HG02623 (cell line): ENCODE data around the gene CAVIN1.
"Not testable (repeated sequence)": the region's sequence is repeated elsewhere in the genome, so short reads cannot be mapped to it uniquely, and the experiment has no call there.

Experiments
- ATAC-seq: cut with Tn5 transposase; IDR thresholded peaks from one replicate; pipeline ENCODE4 v1.9.1; 2021; ENCODE audit warnings: moderate library complexity; ENCODE audit not compliant: unreplicated experiment

Gene CAVIN1, protein sequence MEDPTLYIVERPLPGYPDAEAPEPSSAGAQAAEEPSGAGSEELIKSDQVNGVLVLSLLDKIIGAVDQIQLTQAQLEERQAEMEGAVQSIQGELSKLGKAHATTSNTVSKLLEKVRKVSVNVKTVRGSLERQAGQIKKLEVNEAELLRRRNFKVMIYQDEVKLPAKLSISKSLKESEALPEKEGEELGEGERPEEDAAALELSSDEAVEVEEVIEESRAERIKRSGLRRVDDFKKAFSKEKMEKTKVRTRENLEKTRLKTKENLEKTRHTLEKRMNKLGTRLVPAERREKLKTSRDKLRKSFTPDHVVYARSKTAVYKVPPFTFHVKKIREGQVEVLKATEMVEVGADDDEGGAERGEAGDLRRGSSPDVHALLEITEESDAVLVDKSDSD

DNA sequence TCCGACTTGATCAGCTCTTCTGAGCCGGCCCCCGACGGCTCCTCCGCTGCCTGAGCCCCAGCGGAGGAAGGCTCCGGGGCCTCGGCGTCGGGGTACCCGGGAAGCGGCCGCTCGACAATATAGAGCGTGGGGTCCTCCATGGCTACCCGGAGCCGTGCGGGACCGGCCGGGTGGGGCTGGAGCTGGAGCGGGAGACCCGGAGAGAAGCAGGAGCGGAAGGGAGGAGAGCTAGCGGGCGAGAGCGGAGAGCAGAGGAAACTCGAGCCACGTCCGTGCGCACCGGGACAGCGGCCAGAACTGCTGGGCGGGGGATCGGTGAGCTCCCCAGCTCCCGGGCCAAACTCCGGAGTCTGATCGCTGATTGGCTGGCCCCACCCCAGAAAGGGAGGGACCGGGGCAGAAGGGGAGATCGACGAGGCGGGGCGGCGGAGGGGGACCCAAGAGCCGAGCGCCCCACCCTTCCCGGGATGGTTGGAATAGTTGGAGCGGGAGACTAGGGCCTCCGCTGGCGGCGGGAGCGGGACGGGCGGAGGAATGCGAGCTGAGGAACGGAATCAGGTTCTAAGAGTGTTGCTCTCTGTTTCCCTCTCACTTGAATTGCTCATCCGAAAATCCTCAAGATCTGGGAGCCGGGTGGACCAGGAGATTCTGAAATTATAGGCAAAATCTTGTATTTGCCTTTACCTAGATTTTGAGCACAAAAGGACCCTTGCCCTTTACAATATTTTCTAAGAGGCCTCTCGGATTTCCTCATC, at the start of gene CAVIN1:
CAVIN1 (minus strand) TSS at position 299 of the 755 bp plus-strand sequence; CDS start at position 140, 159 bp downstream.
- ATAC-seq, result no peak

DNA sequence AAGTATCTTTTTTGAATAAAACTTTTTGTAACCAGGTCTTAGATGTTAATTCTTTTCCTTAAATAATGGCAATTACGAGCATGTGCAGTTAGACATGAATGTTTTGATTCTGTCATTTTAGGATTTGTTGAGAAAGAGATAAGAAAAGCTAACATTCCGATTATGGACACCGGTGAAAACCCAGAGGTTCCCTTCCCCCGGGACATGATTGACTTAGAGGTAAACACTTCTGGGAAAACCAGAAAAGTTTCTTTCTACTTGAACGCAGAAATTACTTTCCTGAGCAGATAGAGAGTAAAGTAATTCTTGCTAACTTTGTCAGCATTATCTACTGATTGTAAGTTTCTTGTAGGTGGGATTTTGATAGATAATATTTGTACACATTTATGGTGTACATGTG, 44.8 kb upstream of the CAVIN1 start:
- ATAC-seq, result no peak

DNA sequence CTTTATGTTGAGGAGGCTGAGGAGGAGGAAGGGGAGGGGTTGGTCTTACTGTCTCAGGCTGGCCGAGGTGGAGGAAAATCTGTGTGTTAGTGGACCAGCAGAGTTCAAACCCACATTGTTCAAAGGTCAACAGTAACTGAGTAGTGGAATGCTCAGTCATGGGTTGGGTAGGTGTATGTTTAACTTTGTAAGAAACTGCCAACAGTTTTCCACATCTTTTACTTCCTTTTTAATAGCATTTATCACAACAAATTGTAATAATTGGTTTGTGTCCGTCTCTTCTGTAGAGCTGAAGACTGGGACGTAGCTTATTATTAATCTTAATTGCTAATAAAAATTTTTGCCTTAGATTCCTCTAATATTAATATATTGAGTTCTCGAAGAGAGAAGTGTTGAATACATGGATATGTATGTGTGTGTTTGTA, 40.9 kb upstream of the CAVIN1 start:
- ATAC-seq, result no peak

DNA sequence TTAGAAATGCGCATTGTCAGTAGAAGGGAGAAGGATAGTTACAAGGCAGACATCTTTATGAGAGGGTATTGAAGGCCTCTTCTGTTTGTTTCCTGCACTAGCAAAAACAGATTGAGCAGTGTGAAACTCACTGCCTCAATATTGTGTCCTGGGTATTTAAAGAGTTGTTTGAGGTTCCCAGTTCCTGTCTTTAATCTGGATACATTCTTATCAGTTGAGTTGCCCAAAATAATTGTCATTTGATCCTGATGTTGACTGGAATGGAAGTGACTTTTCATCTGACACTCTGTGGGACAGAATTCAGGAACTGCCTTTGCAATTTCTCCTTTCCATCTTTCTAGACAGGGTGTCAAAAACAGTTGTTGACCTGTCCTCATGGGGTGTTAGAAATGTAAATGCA, 37.3 kb upstream of the CAVIN1 start:
- no peak for ATAC-seq

DNA sequence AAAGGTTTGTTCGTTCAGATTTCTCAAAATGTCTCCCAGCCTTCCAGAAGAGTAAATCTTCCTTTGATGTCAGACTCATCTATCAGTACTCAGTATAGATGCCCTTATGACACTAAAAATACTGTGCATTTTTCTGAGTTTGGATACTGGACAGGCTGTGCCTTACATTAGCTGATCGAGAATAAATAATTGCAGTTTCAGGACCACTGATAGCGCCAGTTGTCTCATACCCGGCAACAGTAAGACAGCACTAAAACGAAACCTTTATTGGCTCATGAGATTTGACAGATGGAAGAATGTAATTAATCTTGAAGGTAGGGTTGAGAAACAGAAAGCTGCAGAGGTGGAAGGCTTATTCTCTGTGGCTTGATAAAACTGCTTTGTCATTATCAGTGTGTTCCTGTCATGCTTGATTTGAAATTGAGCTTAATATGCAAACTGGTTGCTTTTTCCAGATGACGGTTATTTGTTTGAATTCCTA, 36.8 kb upstream of the CAVIN1 start:
- ATAC-seq, result no peak

DNA sequence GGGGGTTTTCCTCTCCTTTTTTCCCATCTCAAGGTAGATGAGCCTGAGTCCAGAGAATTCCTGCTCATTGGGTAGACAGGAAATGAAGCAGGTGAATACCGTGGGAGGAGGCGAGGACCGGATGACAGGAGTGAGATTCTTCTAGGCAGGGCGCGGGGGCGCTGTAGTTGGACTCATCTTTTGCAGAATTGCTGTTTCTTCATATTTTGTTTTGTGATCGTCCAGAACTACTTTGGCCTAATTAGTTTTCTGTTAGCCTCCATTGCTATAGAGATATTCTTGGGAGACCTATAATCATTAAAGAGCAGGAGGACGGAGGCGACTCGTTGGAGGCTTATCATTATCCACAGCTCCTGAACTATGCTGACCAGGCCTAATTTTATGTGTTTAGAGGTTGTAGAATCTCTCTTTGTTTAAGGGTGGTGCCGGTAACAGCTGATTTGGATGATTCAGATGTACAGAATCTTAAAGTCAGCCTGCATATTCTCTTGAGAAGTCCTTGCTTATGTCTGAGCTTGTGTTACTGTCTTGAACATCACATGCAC, 36.3 kb upstream of the CAVIN1 start:
- no peak for ATAC-seq

DNA sequence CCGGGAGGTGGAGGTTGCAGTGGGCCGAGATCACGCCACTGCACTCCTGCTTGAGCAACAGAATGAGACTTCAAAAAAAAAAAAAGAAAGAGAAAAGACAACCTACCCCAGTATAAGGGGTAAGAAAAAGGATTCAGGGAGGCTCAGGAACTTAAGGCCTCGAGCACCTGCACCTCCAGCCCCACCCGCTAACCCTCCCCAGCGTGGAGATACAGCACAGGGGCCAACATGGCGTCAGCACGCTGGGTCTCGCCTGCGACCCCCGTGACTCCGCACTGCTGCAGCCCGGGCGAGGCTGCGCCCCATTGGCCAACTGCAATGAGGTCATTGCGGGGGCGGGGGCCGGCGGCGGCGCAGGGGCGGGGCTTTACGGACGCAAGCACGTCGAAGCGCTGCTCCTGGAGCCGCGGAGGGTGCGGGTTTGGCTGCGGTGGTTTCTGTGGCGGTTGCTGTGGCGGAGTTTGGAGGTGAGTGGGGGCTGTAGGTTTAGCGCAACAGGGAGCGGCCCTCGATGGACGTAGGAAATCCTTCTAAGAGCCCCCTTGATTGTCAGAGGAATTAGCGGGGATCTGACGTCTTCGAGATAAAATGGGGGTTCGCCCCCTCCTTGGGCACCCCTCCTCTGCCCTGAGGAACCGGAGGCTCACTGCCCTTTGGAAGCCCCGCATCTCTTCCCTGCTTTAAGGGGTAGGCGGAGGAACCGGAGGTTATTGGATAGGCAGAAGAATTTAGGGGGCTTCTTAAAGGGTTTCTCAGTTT, 35.6 kb upstream of the CAVIN1 start, which contains the start of gene ATP6V0A1:
ATP6V0A1 (plus strand) TSS at position 382 of the 759 bp plus-strand sequence. CDS start 2,017 bp downstream, outside the sequence.
- ATAC-seq, result no peak

DNA sequence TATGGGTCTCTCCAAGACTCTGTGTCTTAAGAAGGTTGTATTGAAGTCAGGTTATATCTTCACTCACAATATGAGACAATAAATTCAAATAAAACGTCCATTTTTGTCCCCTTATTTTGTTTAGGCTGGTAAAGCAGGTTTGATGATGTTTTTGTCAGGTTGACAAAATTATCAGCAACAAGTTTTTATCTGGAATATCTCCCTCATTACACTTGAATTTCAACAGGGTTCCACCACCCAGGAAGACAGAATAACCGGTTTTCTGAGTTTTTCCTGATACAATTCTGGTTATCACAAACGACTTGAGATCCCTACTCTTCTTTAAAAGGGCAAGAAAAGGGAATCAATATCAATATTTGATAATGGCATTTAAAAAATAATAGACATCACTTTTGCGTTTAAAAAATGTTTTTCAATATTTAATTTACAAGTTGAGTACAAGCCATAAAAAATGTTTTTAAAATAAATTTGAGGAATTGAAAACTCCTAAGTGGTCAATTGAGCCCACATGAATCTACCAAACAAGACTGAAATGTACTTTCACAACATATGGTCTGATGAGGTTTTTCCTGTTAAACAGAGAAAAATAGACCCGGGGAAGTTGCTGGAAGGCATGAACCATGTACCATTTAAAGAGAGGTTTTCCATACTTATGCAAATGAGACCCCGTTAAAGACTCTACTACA, 34.2 kb upstream of the CAVIN1 start:
- ATAC-seq, result no peak

DNA sequence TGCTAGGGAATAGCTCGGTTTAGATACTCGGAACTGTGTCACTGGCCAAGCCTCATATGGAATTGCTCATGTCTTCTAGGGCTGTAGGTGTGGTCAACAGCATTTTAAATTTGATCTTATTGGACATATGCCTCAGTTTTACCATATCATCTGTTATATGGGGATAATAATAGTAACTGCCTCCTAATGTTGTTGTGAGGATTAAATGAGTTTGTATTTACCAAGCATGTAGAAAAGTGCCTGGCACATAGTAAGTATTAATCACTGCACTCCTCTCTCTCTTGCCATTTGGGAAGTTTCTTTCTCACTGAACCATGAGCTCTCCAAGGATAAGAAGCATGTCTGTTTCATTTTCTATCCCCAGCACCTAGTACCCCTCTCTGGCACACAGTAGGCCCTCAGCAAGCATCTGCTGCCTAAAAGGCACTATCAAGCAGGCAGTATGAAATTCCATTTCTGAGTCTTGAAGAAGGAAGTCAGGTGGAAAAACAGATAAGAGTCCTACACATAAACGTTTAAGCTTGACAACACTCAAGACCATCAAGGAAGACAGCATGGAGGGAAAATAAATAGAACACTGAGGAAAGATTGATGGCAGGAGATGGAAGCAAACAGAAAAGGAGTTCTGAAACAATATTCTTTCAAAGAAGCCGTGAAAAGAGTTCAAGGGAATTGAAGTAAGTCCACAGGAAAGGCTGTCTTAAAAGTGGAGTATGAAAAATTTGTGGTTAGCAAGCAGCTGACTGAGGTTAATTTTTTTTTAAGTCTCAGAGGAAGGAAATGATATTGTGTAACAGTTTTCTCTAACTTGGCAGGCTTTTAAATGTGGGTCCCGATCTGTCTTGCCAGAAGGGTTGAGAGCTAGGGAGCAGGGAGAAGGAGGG, 33.4 kb upstream of the CAVIN1 start:
- no peak for ATAC-seq

DNA sequence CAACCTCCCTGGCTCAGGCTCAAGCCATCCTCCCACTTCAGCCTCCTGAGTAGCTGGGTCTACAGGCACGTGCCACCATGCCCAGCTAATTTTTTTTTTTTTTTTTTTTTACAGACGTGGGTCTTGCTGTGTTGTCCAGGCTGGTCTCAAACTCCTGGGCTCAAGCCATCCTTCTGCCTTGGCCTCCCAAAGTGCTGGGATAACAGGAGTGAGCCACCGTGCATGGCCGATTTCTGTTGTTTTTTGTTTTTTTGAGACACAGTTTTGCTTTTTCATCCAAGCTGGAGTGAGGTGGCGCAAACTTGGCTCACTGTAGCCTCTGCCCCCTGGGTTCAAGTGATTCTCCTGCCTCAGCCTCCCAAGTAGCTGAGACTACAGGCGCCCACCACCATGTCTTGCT, 31.9 kb upstream of the CAVIN1 start:
- ATAC-seq, result not testable (repeated sequence)

DNA sequence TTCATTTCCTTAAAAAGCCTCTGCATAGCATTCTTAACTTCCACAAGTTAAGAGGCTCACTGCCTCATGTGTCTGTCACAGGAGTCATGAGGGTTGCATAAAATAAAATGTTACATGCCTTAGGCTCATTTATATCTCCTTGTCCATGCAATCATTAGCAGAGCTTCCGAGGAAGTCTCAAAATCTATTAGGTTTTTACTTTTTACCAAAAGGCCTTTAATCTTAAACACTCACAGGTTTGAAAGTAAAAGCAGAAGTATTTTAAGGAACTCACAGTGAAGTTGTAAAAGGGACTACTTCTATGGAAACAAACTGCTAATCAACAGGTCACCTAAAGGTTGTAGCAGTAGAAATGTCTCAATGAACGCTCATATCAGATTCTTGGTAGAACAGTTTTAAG, 30.4 kb upstream of the CAVIN1 start:
- no peak for ATAC-seq

DNA sequence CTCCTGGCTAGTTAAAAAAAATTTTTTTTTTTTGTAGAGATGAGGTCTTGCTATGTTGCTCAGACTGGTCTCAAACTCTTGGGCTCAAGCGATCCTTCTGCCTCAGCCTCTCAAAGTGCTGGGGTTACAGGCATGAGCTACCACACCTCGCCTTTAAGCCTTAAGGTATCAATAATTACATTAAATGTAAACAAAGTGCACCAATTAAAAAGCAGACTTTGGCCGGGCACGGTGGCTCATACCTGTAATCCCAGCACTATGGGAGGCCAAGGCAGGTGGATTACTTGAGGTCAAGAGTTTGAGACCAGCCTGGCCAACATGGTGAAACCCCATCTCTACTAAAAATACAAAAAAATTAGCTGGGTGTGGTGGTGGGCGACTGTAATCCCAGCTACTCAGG, 28.2 kb upstream of the CAVIN1 start:
- ATAC-seq, result not testable (repeated sequence)

DNA sequence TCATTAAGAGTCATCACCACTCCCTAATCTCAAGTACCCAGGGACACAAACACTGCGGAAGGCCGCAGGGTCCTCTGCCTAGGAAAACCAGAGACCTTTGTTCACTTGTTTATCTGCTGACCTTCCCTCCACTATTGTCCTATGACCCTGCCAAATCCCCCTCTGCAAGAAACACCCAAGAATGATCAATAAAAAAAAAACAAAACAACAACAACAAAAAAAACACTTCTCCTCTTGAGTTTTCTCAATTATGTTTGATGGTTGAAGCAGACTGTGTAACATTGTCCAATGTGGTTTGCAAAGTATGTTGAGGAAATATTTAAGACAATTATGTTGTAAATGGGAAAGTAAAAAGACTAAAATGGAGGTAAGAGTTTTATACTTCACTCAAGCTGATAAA, 26.8 kb upstream of the CAVIN1 start:
- ATAC-seq, result not testable (repeated sequence)

DNA sequence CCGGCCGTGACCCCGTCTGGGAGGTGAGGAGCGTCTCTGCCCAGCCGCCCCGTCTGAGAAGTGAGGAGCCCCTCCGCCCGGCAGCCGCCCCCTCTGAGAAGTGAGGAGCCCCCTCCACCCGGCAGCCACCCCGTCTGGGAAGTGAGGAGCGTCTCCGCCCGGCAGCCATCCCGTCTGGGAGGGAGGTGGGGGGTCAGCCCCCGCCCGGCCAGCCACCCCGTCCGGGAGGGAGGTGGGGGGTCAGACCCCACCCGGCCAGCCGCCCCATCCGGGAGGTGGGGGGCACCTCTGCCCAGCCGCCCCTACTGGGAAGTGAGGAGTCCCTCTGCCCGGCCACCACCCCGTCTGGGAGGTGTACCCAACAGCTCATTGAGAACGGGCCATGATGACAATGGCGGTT, 26.1 kb upstream of the CAVIN1 start:
- not testable (repeated sequence) for ATAC-seq

DNA sequence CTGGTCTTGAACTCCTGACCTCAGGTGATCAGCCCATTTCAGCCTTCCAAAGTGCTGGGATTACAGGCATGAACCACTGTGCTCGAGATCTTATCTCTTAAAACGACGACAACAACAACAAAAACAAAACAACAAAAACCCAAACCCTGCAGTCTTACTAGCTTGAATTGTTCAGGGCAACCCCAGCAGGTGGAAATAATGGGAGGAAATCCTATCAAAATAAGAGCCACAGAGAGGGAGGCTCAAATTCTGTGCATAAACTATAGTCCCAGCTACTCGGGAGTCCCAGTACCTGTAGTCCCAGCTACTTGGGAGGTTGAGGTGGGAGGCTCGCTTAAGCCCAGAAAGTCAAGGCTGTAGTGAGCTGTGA, 19.1 kb upstream of the CAVIN1 start:
- no peak for ATAC-seq

DNA sequence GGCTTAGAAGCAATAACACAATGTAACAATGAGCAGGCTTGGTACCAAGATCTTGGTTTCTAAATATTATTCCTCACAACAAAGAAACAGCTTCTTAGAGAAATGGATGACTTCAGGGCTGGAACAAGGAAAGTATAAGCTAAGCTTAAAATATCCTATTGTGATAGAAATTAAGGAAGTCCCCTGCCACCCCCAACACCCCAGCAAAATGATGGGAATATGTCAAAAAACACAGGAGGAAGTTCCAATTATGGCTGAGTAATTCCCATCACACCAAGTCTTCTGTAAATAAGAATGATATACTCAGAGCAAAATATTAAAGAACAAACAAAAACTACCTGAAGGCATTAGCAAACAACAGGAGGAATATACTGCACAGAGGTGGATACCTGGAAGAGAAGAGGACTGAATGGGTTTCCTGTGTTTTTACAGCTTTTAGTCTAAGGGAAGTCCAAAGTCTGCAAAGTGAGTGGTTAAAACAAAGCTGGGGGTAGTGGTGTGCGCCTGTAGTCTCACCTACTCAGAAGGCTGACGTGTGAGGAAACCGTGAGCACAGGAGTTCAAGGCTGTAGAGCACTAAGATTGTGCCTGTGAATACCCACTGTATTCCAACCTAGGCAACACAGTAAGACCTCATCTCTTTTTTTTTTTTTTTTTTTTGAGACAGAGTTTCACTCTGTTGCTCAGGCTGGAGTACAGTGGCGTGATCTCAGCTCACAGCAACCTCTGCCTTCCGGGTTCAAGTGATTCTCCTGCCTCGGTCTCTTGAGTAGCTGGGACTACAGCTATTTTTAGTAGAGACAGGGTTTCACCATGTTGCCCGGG, 18.5 kb upstream of the CAVIN1 start:
- no peak for ATAC-seq

DNA sequence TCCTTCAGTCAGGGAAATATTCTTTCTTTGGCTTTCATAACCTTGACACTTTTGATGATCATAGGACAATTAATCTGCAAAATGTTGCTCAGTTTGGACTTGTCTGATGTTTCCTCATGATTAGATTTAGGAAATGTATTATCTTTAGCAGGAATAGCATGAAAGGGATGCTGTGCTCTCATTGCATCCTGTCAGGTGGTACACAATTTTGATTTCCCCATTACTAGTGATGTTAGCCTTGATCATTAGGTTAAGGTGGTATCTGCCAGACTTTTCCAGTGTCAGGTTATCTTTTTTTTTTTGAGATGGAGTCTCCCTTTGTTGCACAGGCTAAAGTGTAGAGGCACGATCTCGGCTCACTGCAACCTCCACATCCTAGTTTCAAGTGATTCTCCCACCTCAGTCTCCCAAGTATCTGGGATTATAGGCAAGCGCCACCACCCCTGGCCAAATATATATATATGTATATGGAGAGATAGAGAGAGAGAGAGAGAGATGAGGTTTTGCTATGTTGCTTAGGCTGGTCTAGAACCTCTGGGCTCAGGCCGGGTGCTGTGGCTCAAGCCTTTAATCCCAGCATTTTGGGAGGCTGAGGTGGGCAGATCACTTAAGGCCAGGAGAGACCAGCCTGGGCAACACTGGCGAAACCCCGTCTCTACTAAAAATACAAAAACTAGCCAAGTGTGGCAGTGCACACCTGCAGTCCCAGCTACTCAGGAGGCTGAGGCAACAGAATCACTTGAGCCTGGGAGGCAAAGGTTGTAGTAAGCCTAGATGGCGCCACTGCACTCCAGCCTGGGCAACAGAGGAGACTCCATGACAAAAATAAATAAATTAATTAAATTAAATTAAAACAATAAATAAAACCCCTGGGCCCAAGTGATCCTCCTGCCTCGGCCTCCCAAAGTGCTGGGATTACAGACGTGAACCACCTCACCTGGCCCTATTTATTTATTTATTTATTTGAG, 15.8 kb upstream of the CAVIN1 start:
- ATAC-seq, result no peak
